Measurements from ENCODE around the gene PRSS58. TPM values are rescaled to one million over a fixed set of nuclear protein-coding genes. Genes with fewer than 3 reads are reported as not detected.

Gene PRSS58
- total RNA-seq, 1 donor from 2014 or later = not detected

DNA sequence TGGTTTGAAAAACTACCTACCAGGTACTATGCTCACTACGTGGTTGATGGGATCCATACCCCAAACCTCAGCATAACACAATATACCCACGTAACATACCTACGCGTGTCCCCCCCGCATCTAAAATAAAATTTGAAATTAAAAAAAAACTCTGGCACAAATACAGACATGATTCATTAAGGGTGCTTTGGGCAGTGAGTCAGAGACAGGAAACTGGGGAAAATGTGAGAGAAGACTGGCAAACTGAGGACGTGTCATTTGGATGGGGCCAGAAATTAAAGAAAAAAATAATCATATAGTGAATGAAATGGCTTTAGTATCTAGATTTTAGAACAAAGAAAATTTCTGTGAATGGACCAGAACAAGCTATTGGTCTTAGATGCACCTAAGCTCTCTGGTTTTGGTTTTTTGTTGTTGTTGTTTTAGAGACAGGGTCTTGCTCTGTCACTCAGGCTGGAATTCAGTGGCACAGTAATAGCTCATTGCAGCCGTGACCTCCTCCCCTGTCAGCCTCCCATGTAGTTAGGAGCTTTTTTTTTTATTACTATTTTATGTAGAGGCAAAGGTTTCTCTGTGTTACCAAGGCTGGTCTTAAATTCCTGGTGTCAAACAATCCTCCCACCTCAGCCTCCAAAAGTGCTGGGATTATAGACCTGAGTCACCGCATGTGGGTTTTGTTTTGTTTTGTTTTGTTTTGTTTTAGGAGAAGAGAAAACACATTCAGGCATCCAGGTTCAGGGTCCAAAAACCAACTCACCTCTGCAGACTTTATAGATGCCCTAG, 5.9 kb upstream of the PRSS58 start:
- TF ChIP-seq, protein P1, sequence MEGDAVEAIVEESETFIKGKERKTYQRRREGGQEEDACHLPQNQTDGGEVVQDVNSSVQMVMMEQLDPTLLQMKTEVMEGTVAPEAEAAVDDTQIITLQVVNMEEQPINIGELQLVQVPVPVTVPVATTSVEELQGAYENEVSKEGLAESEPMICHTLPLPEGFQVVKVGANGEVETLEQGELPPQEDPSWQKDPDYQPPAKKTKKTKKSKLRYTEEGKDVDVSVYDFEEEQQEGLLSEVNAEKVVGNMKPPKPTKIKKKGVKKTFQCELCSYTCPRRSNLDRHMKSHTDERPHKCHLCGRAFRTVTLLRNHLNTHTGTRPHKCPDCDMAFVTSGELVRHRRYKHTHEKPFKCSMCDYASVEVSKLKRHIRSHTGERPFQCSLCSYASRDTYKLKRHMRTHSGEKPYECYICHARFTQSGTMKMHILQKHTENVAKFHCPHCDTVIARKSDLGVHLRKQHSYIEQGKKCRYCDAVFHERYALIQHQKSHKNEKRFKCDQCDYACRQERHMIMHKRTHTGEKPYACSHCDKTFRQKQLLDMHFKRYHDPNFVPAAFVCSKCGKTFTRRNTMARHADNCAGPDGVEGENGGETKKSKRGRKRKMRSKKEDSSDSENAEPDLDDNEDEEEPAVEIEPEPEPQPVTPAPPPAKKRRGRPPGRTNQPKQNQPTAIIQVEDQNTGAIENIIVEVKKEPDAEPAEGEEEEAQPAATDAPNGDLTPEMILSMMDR (conservative IDR thresholded peaks at IDR 0.05; ENCODE audit: low read depth, low read length) = no peak
- H3K4me3 ChIP-seq (ENCODE audit: low read depth, low read length) = no peak overlapping the region
- DNase-seq (ENCODE audit: low read depth) = no peak

- TF ChIP-seq, protein P1 (conservative IDR thresholded peaks at IDR 0.05; ENCODE audit: low read depth, low read length) = no peak
- H3K4me3 ChIP-seq (ENCODE audit: low read depth, low read length) = no peak overlapping the region
- DNase-seq (ENCODE audit: low read depth) = no peak
Measured at GRCh38 chr7:142250705-142251104, 7.2 kb downstream of the PRSS58 start.

- H3K4me3 ChIP-seq (ENCODE audit: low read depth, low read length) = no peak overlapping the region
- TF ChIP-seq, protein P1 (conservative IDR thresholded peaks at IDR 0.05; ENCODE audit: low read depth, low read length) = no peak
- no peak for DNase-seq (ENCODE audit: low read depth)
Measured at GRCh38 chr7:142249918-142250317, 7.9 kb downstream of the PRSS58 start.

DNA sequence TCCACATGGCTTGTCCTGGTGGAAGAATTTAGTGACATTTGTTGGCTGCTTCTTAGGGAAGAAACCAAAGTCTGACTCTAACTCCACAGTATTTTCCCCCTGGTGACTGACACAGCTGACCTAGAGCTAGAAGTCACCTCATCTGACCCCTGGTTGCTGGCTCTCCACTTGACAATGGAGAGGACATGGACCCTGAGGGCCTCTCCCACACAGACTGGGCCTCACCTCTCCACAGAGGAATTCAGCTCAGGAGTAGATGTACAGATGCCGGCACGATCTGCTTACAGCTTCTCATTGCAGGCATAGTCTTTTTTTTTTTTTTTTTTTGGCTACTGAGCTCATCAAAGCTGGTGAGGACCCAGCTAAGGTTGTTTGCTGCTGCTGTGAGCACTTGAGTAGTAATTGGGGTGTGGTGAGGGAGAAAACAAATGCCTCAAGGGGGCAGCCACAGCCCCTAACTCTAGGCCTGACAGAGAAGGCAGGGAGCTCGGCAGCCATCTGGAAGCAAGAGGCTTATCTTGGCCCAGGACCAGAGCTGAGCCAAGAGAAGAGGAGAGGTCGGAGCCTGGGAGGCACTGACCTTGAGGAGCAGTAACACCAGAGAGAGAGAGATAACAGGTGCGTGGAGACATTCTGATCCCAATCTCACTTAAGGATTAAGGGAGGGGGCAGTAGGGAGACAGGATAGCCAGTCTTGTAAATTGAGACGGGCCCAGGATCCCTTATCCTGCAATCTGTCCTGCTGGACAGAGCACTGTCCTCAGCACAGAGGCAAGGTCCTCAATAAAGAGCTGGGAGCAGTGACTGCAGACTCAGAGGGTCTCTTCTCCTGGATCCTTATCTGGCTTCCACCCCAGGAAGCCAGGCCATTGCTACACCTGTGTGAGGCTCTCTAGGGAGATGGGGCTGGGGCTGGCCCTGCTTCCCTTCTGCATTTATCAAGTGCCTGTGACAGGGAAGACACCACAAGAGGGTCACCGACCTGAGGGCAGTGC, 9.4 kb downstream of the PRSS58 start:
- no peak for DNase-seq (ENCODE audit: low read depth)
- no peak overlapping the region for H3K4me3 ChIP-seq (ENCODE audit: low read depth, low read length)
- TF ChIP-seq, protein P1 (conservative IDR thresholded peaks at IDR 0.05; ENCODE audit: low read depth, low read length) = no peak

- no peak overlapping the region for H3K4me3 ChIP-seq (ENCODE audit: low read depth, low read length)
- no peak for DNase-seq (ENCODE audit: low read depth)
- TF ChIP-seq, protein P1 (conservative IDR thresholded peaks at IDR 0.05; ENCODE audit: low read depth, low read length) = no peak
Measured at GRCh38 chr7:142243823-142244222, 14.0 kb downstream of the PRSS58 start.

DNA sequence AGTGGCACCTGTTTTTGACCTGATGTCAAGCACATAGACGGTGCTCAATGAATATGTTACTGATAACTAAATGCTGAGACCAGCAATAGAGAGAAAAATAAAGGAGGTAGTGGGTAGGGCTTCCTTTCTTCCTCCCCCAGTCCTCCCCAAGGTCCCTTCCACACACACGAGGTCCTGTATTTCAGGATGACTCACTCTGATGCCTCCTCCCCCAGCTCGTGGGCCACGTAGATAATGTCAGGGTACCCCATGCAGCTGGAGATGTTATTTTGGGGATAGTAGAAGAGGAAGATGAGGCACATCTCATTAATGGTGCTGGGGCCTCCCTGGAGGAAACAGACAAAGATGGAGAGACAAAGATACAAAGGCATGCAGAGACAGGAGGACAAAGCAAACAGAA, 17.3 kb downstream of the PRSS58 start:
- H3K4me3 ChIP-seq (ENCODE audit: low read depth, low read length) = no peak overlapping the region
- TF ChIP-seq, protein P1 (conservative IDR thresholded peaks at IDR 0.05; ENCODE audit: low read depth, low read length) = no peak
- DNase-seq (ENCODE audit: low read depth) = no peak
